Measurements from ENCODE around the gene IRS1.
A peak's percentile ranks its signal among the peaks of the same experiment; 100 is the strongest.

The IRS1 gene

GRCh38 chr2:226788881-226789490, 10.6 kb downstream of the IRS1 start:
- Histone ChIP-seq H3K36me3 (ENCODE audit: insufficient read depth, low read length) (no peaks in the 10 kb centered on the region), H3K27me3 (ENCODE audit: control insufficient read depth in 1 of 2, insufficient read depth in 2 of 2, low read length in 2 of 2) (no peaks in the 10 kb centered on the region), H3K9me3 (ENCODE audit: low read length) (no peaks in the 10 kb centered on the region), H3K9ac (ENCODE audit: low read length) (no peak overlapping the region), H3K4me3 (ENCODE audit: low read depth in 1 of 2, low read length in 2 of 2) (no peak overlapping the region), H3K27ac (ENCODE audit: low read depth, low read length) (peak overlapping the region; percentile 52), H3K4me1 (ENCODE audit: insufficient read depth, low read length) (peaks cover 42% of the 10 kb centered on the region)

GRCh38 chr2:226788064-226788463, 11.6 kb downstream of the IRS1 start:
- Histone ChIP-seq H3K9ac (ENCODE audit: low read length) (no peak overlapping the region), H3K27me3 (ENCODE audit: control insufficient read depth in 1 of 2, insufficient read depth in 2 of 2, low read length in 2 of 2) (no peaks in the 10 kb centered on the region), H3K4me1 (ENCODE audit: insufficient read depth, low read length) (peaks cover 45% of the 10 kb centered on the region), H3K4me3 (ENCODE audit: low read depth in 1 of 2, low read length in 2 of 2) (no peak overlapping the region), H3K9me3 (ENCODE audit: low read length) (peaks cover 3% of the 10 kb centered on the region), H3K36me3 (ENCODE audit: insufficient read depth, low read length) (no peaks in the 10 kb centered on the region), H3K27ac (ENCODE audit: low read depth, low read length) (peak overlapping the region; percentile 49)

GRCh38 chr2:226783885-226784284, 15.7 kb downstream of the IRS1 start:
- H3K9me3 ChIP-seq (ENCODE audit: low read length) = peaks cover 3% of the 10 kb centered on the region
- H3K9ac ChIP-seq (ENCODE audit: low read length) = no peak overlapping the region
- H3K36me3 ChIP-seq (ENCODE audit: insufficient read depth, low read length) = no peaks in the 10 kb centered on the region
- peaks cover 37% of the 10 kb centered on the region for H3K4me1 ChIP-seq (ENCODE audit: insufficient read depth, low read length)
- H3K4me3 ChIP-seq (ENCODE audit: low read depth in 1 of 2, low read length in 2 of 2) = no peak overlapping the region
- no peak overlapping the region for H3K27ac ChIP-seq (ENCODE audit: low read depth, low read length)
- H3K27me3 ChIP-seq (ENCODE audit: control insufficient read depth in 1 of 2, insufficient read depth in 2 of 2, low read length in 2 of 2) = no peaks in the 10 kb centered on the region

DNA sequence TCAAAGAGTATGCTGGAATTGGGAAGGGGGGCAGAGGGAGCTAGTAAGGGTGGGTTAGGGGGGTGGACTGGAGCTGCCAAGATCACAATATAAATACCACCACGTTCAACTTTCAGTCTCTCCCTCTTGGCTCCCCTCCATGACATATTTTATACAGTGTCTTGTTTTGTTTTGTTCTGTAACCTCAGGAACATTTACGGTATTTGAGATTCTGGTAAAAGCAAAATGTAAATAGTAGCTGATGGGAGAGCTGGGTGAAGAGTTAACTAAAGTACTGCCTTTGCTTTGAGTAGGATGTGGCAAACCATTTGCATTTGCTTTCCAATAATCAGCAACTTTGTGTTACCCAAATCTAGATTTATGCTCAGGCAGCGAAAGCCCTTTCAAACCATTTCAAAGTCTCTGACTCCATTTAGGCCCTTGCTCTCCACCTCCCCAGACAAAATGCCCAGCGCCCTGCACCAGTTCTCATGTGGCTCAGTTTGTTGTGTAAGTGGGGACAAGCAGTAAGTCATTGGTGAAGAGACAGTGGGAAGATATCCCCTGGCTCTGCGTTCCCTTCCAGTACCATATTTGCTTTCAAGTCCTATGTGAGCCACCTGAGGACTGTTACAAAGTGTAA, 17.4 kb downstream of the IRS1 start:
- H3K4me1 ChIP-seq (ENCODE audit: insufficient read depth, low read length) = peaks cover 25% of the 10 kb centered on the region
- H3K36me3 ChIP-seq (ENCODE audit: insufficient read depth, low read length) = no peaks in the 10 kb centered on the region
- H3K27me3 ChIP-seq (ENCODE audit: control insufficient read depth in 1 of 2, insufficient read depth in 2 of 2, low read length in 2 of 2) = no peaks in the 10 kb centered on the region
- H3K9me3 ChIP-seq (ENCODE audit: low read length) = peaks cover 3% of the 10 kb centered on the region
- H3K9ac ChIP-seq (ENCODE audit: low read length) = no peak overlapping the region
- H3K4me3 ChIP-seq (ENCODE audit: low read depth in 1 of 2, low read length in 2 of 2) = no peak overlapping the region
- H3K27ac ChIP-seq (ENCODE audit: low read depth, low read length) = peak overlapping the region; percentile 18

DNA sequence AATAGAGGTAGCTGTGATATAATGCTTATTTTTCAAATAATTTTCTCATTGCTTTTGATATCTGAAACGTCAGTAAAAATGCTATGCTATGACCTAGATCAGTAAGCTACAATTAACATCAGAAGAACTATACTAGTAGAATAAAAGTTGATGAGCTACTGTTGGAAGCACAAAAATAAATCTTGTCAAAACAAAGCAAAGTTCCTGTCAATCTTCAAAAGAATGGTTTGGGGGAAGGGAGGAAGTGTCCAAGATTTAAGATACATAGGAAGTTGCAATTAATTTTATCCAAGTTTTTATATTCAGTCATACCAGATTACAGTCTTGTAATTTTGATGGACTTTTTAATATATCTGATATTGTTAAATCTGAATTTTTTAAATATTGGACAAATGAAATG, 19.2 kb downstream of the IRS1 start:
- no peak overlapping the region for H3K9ac ChIP-seq (ENCODE audit: low read length)
- H3K27me3 ChIP-seq (ENCODE audit: control insufficient read depth in 1 of 2, insufficient read depth in 2 of 2, low read length in 2 of 2) = no peaks in the 10 kb centered on the region
- no peak overlapping the region for H3K27ac ChIP-seq (ENCODE audit: low read depth, low read length)
- H3K9me3 ChIP-seq (ENCODE audit: low read length) = peaks cover 3% of the 10 kb centered on the region
- H3K36me3 ChIP-seq (ENCODE audit: insufficient read depth, low read length) = peaks cover 3% of the 10 kb centered on the region
- H3K4me3 ChIP-seq (ENCODE audit: low read depth in 1 of 2, low read length in 2 of 2) = no peak overlapping the region
- H3K4me1 ChIP-seq (ENCODE audit: insufficient read depth, low read length) = peaks cover 25% of the 10 kb centered on the region

GRCh38 chr2:226777611-226778010, 22.0 kb downstream of the IRS1 start:
- Histone ChIP-seq H3K4me3 (ENCODE audit: low read depth in 1 of 2, low read length in 2 of 2) (no peak overlapping the region), H3K4me1 (ENCODE audit: insufficient read depth, low read length) (peaks cover 29% of the 10 kb centered on the region), H3K27ac (ENCODE audit: low read depth, low read length) (no peak overlapping the region)

DNA sequence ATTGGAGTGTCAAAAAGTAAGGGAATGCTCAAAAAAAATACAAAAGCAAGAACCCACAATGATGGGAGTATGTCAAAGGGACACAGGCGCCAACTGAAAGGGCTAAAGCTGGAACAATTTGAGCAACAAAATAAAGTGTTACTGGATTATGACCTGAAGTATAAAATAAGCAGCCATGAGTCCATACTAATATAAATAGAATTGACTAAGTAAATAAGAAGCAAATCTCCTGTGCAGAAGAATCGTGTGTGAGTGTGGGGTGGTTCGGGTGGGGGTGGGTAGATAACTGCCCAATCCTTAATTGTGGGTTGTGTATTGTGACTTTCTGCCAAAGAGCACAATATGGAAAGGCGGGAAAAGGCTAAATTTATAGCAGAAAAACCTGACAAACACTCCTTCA, 23.5 kb downstream of the IRS1 start:
- H3K9ac ChIP-seq (ENCODE audit: low read length) = no peak overlapping the region
- no peaks in the 10 kb centered on the region for H3K27me3 ChIP-seq (ENCODE audit: control insufficient read depth in 1 of 2, insufficient read depth in 2 of 2, low read length in 2 of 2)
- no peaks in the 10 kb centered on the region for H3K9me3 ChIP-seq (ENCODE audit: low read length)
- peaks cover 27% of the 10 kb centered on the region for H3K4me1 ChIP-seq (ENCODE audit: insufficient read depth, low read length)
- H3K36me3 ChIP-seq (ENCODE audit: insufficient read depth, low read length) = peaks cover 11% of the 10 kb centered on the region
- no peak overlapping the region for H3K27ac ChIP-seq (ENCODE audit: low read depth, low read length)
- H3K4me3 ChIP-seq (ENCODE audit: low read depth in 1 of 2, low read length in 2 of 2) = no peak overlapping the region

More at GRCh38 chr2:226777611-226778010, 22.0 kb downstream of the IRS1 start:
- H3K27me3 ChIP-seq (ENCODE audit: control insufficient read depth in 1 of 2, insufficient read depth in 2 of 2, low read length in 2 of 2) = no peaks in the 10 kb centered on the region
- no peak overlapping the region for H3K9ac ChIP-seq (ENCODE audit: low read length)
- peaks cover 11% of the 10 kb centered on the region for H3K36me3 ChIP-seq (ENCODE audit: insufficient read depth, low read length)
- no peaks in the 10 kb centered on the region for H3K9me3 ChIP-seq (ENCODE audit: low read length)

GRCh38 chr2:226775032-226775509, 24.5 kb downstream of the IRS1 start:
- no peak overlapping the region for H3K9ac ChIP-seq (ENCODE audit: low read length)
- H3K27me3 ChIP-seq (ENCODE audit: control insufficient read depth in 1 of 2, insufficient read depth in 2 of 2, low read length in 2 of 2) = no peaks in the 10 kb centered on the region
- peaks cover 27% of the 10 kb centered on the region for H3K4me1 ChIP-seq (ENCODE audit: insufficient read depth, low read length)
- no peak overlapping the region for H3K4me3 ChIP-seq (ENCODE audit: low read depth in 1 of 2, low read length in 2 of 2)
- H3K27ac ChIP-seq (ENCODE audit: low read depth, low read length) = no peak overlapping the region
- H3K9me3 ChIP-seq (ENCODE audit: low read length) = no peaks in the 10 kb centered on the region
- H3K36me3 ChIP-seq (ENCODE audit: insufficient read depth, low read length) = peaks cover 11% of the 10 kb centered on the region

DNA sequence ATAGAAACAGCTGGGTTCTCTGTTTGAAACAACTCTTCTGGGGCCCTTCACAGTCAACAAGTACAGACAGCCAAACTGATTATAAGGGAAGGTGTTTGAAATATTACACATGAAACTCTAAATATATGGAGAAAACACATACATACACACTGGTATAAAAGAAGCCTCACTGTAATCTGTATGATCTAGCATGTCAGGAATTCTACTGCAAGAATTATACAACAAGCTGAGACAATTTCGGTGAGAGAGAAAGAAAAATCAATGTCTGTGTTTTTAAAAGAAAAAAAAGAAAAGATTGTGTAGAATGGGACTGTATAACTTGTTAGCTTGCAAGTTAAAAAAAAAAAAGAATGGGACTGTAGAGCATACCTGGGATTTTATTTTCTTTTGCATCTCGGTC, 26.3 kb downstream of the IRS1 start:
- Histone ChIP-seq H3K9ac (ENCODE audit: low read length) (no peak overlapping the region), H3K27ac (ENCODE audit: low read depth, low read length) (peak overlapping the region; percentile 9), H3K4me1 (ENCODE audit: insufficient read depth, low read length) (peaks cover 36% of the 10 kb centered on the region), H3K4me3 (ENCODE audit: low read depth in 1 of 2, low read length in 2 of 2) (no peak overlapping the region), H3K36me3 (ENCODE audit: insufficient read depth, low read length) (peaks cover 11% of the 10 kb centered on the region), H3K27me3 (ENCODE audit: control insufficient read depth in 1 of 2, insufficient read depth in 2 of 2, low read length in 2 of 2) (no peaks in the 10 kb centered on the region), H3K9me3 (ENCODE audit: low read length) (no peaks in the 10 kb centered on the region)

DNA sequence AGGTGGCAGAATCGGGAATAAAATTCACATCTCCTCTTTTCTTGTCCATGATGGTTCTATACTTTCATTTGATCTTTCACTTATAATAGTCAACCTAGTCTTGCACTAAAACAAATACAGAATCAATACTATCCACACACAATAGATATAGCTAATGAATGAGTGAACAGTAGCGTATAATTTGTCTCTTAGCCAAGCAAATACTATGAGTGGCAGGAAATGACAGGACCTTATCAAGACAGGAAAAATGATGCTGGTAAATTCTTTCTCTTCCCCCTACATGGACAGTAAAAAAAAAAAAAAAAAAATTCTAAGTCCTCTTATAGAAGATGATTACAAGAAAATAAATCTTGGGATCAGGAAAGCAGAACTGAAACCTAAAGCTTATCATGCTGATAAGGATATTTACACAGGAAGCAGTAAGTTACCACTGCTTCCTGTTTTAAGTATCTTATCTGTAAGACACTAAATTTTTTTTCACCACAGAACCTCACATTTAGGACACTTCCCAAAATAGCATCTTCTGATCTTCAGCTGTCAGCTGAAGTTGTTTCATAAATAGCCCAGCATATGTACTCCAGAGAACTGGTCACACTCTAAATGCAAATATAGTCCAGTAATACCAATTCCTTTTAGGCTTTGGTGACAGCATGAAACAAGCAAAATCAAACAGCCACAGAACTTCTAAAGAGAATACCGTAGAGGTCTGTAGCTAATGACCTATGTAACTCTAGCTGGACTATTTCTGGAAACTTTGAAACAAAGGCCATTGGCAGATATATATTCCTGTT, 27.0 kb downstream of the IRS1 start:
- Histone ChIP-seq H3K36me3 (ENCODE audit: insufficient read depth, low read length) (peaks cover 11% of the 10 kb centered on the region), H3K9me3 (ENCODE audit: low read length) (no peaks in the 10 kb centered on the region), H3K4me1 (ENCODE audit: insufficient read depth, low read length) (peaks cover 42% of the 10 kb centered on the region), H3K9ac (ENCODE audit: low read length) (no peak overlapping the region), H3K4me3 (ENCODE audit: low read depth in 1 of 2, low read length in 2 of 2) (no peak overlapping the region), H3K27me3 (ENCODE audit: control insufficient read depth in 1 of 2, insufficient read depth in 2 of 2, low read length in 2 of 2) (no peaks in the 10 kb centered on the region), H3K27ac (ENCODE audit: low read depth, low read length) (peak overlapping the region; percentile 19)

DNA sequence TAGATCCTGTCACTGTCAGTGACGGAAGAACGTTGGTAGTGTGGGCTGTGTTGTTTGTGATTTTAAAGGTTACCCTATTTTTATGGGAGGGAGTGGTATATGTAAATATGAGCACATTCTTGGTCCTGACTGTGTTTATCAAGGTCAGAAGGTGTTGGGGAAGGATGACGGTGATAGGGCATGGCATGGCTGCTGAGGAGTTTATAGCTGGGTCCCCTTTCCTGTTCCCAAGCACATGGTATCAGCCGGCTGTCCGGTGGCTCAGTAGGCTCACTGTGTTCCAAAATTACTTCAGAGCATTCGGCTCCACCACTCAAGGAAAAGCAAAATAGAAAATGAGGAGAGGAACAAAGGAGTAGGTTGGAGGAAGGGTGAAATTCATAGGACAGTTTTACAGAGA, 28.6 kb downstream of the IRS1 start:
- H3K9ac ChIP-seq (ENCODE audit: low read length) = no peak overlapping the region
- no peaks in the 10 kb centered on the region for H3K9me3 ChIP-seq (ENCODE audit: low read length)
- H3K4me3 ChIP-seq (ENCODE audit: low read depth in 1 of 2, low read length in 2 of 2) = no peak overlapping the region
- H3K36me3 ChIP-seq (ENCODE audit: insufficient read depth, low read length) = peaks cover 11% of the 10 kb centered on the region
- no peaks in the 10 kb centered on the region for H3K27me3 ChIP-seq (ENCODE audit: control insufficient read depth in 1 of 2, insufficient read depth in 2 of 2, low read length in 2 of 2)
- peaks cover 51% of the 10 kb centered on the region for H3K4me1 ChIP-seq (ENCODE audit: insufficient read depth, low read length)
- no peak overlapping the region for H3K27ac ChIP-seq (ENCODE audit: low read depth, low read length)

Measured in muscle layer of colon (tissue), 2 donors.